ENCODE results near the gene DIP2A.
"Not testable (repeated sequence)": the region's sequence is repeated elsewhere in the genome, so short reads cannot be mapped to it uniquely, and the experiment has no call there.

The DIP2A gene

DNA sequence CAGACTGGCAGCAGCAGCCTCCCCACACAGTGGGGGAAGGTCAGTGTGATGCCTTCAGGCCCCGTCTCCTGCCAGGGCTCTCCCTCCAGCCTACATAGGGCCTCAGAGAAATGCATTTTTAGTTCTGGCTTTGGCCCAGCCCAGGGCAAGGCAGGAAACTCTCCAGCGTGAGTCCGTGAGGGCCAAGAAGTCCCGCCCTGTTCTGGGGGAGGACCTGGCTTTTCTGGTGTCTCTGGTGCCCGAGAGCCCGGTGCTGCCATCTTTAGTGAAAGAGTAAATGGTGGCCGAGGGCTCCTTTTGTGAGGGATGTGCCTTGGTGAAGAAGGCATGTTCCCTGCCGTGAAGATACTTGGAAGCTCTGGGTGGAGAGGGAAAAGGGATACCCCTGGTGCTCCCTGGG is 14.8 kb upstream of the DIP2A start:
- H3K9ac ChIP-seq (ENCODE audit: low read length) = no peak overlapping the region
- H3K79me2 ChIP-seq (ENCODE audit: low read length) = no peaks in the 10 kb centered on the region
- peaks cover 5% of the 10 kb centered on the region; the same call in 1 of the 2 replicates for H3K4me1 ChIP-seq (ENCODE audit: low read length)
- H3K4me3 ChIP-seq (ENCODE audit: low read length) = no peak overlapping the region
- no peak overlapping the region for H2AFZ ChIP-seq (ENCODE audit: low read depth, low read length)
- H3K27ac ChIP-seq (ENCODE audit: low read length) = no peak overlapping the region
- H3K9me3 ChIP-seq (ENCODE audit: insufficient read depth, low read length) = no peaks in the 10 kb centered on the region
- no peaks in the 10 kb centered on the region for H3K27me3 ChIP-seq (ENCODE audit: low read depth, low read length)
- peaks cover 11% of the 10 kb centered on the region for H3K36me3 ChIP-seq (replicated peaks; ENCODE audit: low read depth, low read length)
- no peaks in the 10 kb centered on the region for H4K20me1 ChIP-seq (ENCODE audit: insufficient read depth, low read length)
- no peak for TF ChIP-seq EZH2phosphoT487 (IDR thresholded peaks at IDR 0.05; ENCODE audit: low read depth)
- TF ChIP-seq, protein P1, sequence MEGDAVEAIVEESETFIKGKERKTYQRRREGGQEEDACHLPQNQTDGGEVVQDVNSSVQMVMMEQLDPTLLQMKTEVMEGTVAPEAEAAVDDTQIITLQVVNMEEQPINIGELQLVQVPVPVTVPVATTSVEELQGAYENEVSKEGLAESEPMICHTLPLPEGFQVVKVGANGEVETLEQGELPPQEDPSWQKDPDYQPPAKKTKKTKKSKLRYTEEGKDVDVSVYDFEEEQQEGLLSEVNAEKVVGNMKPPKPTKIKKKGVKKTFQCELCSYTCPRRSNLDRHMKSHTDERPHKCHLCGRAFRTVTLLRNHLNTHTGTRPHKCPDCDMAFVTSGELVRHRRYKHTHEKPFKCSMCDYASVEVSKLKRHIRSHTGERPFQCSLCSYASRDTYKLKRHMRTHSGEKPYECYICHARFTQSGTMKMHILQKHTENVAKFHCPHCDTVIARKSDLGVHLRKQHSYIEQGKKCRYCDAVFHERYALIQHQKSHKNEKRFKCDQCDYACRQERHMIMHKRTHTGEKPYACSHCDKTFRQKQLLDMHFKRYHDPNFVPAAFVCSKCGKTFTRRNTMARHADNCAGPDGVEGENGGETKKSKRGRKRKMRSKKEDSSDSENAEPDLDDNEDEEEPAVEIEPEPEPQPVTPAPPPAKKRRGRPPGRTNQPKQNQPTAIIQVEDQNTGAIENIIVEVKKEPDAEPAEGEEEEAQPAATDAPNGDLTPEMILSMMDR (IDR thresholded peaks at IDR 0.05; ENCODE audit: low read depth, low read length) = no peak
- no peak overlapping the region for H3K4me2 ChIP-seq (ENCODE audit: low read length)

DNA sequence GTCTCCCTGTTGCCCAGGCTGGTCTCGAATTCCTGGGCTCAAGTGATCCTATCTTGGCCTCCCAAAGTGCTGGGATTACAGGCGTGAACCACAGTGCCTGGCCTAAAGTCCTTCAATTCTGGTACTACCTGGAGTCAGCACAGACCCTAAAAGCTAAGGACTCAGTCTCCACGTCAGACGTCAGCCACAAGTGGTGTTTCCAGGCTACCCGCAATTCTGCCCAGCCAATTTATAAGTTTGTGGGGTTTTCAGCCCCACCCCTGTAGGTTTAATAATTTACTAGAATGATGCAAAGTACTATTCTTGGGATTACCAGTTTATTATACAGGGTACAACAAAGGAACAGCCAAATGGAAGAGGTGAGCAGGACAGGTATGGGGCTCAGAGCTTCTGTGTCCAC is 10.6 kb upstream of the DIP2A start:
- Histone ChIP-seq H3K9ac (ENCODE audit: low read length) (no peak overlapping the region), H3K27ac (ENCODE audit: low read length) (no peak overlapping the region), H3K4me3 (ENCODE audit: low read length) (no peak overlapping the region), H3K79me2 (ENCODE audit: low read length) (no peaks in the 10 kb centered on the region), H3K36me3 (replicated peaks; ENCODE audit: low read depth, low read length) (peaks cover 8% of the 10 kb centered on the region), H3K27me3 (ENCODE audit: low read depth, low read length) (no peaks in the 10 kb centered on the region), H4K20me1 (ENCODE audit: insufficient read depth, low read length) (no peaks in the 10 kb centered on the region), H3K4me2 (ENCODE audit: low read length) (no peak overlapping the region), H3K9me3 (ENCODE audit: insufficient read depth, low read length) (no peaks in the 10 kb centered on the region), H3K4me1 (ENCODE audit: low read length) (peaks cover 5% of the 10 kb centered on the region; the same call in 1 of the 2 replicates), H2AFZ (ENCODE audit: low read depth, low read length) (no peak overlapping the region)
- no peak for TF ChIP-seq EZH2phosphoT487 (IDR thresholded peaks at IDR 0.05; ENCODE audit: low read depth)
- TF ChIP-seq, protein P1 (IDR thresholded peaks at IDR 0.05; ENCODE audit: low read depth, low read length) = no peak

DNA sequence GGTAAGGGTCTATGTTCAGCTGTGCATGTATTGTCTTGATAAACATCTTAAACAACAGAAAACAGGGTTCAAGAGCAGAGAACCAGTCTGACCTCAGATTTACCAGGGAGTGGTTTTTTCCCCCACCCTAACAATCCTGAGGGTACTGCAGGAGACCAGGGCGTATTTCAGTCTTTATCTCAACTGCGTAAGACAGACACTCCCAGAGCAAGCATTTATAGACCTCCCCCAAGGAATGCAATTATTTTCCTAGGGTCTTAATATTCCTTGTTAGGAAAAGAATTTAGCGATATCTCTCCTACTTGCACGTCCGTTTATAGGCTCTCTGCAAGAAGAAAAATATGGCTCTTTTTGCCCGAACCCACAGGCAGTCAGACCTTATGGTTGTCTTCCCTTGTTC is 9.8 kb upstream of the DIP2A start:
- not testable (repeated sequence) for H3K4me3 ChIP-seq (ENCODE audit: low read length); H3K36me3 ChIP-seq (replicated peaks; ENCODE audit: low read depth, low read length); H3K79me2 ChIP-seq (ENCODE audit: low read length)

DNA sequence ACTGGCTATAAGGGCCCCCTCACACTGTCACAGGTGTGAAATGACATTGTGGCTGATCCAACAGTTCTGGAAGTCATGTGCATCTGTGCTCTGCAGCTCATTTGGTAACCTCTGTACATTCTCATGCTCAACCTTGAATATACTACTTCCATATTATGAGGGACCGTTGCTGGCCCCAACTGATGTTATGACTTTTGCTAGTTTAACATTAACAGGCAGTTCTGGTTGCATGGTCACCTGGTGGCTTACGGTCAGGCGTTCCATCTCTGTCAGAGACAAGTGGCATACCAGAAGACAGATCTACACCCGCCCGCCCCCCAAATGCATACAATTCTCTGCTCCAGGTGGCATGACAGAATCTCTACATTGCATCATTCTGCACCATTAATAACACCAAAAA is 6.0 kb upstream of the DIP2A start:
- Histone ChIP-seq H4K20me1 (ENCODE audit: insufficient read depth, low read length) (no peaks in the 10 kb centered on the region), H3K79me2 (ENCODE audit: low read length) (peaks cover 22% of the 10 kb centered on the region)

More for the DNA sequence above, 9.8 kb upstream of the DIP2A start:
- H3K27ac ChIP-seq (ENCODE audit: low read length); H3K9me3 ChIP-seq (ENCODE audit: insufficient read depth, low read length); H2AFZ ChIP-seq (ENCODE audit: low read depth, low read length); H4K20me1 ChIP-seq (ENCODE audit: insufficient read depth, low read length); H3K9ac ChIP-seq (ENCODE audit: low read length); H3K4me1 ChIP-seq (ENCODE audit: low read length); H3K4me2 ChIP-seq (ENCODE audit: low read length); H3K27me3 ChIP-seq (ENCODE audit: low read depth, low read length): not testable (repeated sequence)

More for the DNA sequence above, 6.0 kb upstream of the DIP2A start:
- Histone ChIP-seq H3K4me1 (ENCODE audit: low read length) (peaks cover 14% of the 10 kb centered on the region), H3K9ac (ENCODE audit: low read length) (no peak overlapping the region), H3K4me2 (ENCODE audit: low read length) (no peak overlapping the region), H3K27ac (ENCODE audit: low read length) (no peak overlapping the region), H3K4me3 (ENCODE audit: low read length) (no peak overlapping the region), H3K27me3 (ENCODE audit: low read depth, low read length) (no peaks in the 10 kb centered on the region), H3K36me3 (replicated peaks; ENCODE audit: low read depth, low read length) (peaks cover 18% of the 10 kb centered on the region), H3K9me3 (ENCODE audit: insufficient read depth, low read length) (no peaks in the 10 kb centered on the region), H2AFZ (ENCODE audit: low read depth, low read length) (no peak overlapping the region)
- TF ChIP-seq, protein P1 (IDR thresholded peaks at IDR 0.05; ENCODE audit: low read depth, low read length) = no peak
- no peak for TF ChIP-seq EZH2phosphoT487 (IDR thresholded peaks at IDR 0.05; ENCODE audit: low read depth)

Data from OCI-LY3 (cell line).